Medulla oblongata (tissue), 1 donor: Measurements from ENCODE around the gene FRMD4A.
"Not testable (repeated sequence)": the region's sequence is repeated elsewhere in the genome, so short reads cannot be mapped to it uniquely, and the experiment has no call there.

ENCODE experiments used
- DNase-seq: peaks from one replicate; pipeline ENCODE4 v3.0.0-alpha.2; 2015; ENCODE audit errors: extremely low spot score

Gene FRMD4A

GRCh38 chr10:13721486-13721885, 609.2 kb downstream of the FRMD4A start:
- DNase-seq, result no peak

GRCh38 chr10:13720699-13721098, 610.0 kb downstream of the FRMD4A start:
- DNase-seq, result no peak

GRCh38 chr10:13719425-13719824, 611.3 kb downstream of the FRMD4A start:
- DNase-seq, result no peak

GRCh38 chr10:13718820-13719219, 611.9 kb downstream of the FRMD4A start:
- DNase-seq, result no peak

- peak; percentile 55 for DNase-seq
Observed at GRCh38 chr10:13717936-13718772, 612.6 kb downstream of the FRMD4A start.

- no peak for DNase-seq
Observed at GRCh38 chr10:13717571-13717935, 613.2 kb downstream of the FRMD4A start.

GRCh38 chr10:13716081-13717071, 614.3 kb downstream of the FRMD4A start:
- DNase-seq, result peak; percentile 58

GRCh38 chr10:13715596-13715995, 615.1 kb downstream of the FRMD4A start:
- not testable (repeated sequence) for DNase-seq

GRCh38 chr10:13715100-13715499, 615.6 kb downstream of the FRMD4A start:
- DNase-seq, result no peak

- DNase-seq, result peak; percentile 72
Observed at GRCh38 chr10:13712837-13713581, 617.7 kb downstream of the FRMD4A start.

GRCh38 chr10:13712476-13712836, 618.3 kb downstream of the FRMD4A start:
- DNase-seq, result peak; percentile 19

- no peak for DNase-seq
Observed at GRCh38 chr10:13711291-13711690, 619.4 kb downstream of the FRMD4A start.

- no peak for DNase-seq
Observed at GRCh38 chr10:13709931-13710650, 620.6 kb downstream of the FRMD4A start.

GRCh38 chr10:13708256-13708990, 622.3 kb downstream of the FRMD4A start:
- DNase-seq, result no peak

- DNase-seq, result peak; percentile 59
Observed at GRCh38 chr10:13707156-13707881, 623.4 kb downstream of the FRMD4A start.

- DNase-seq, result no peak
Observed at GRCh38 chr10:13706604-13707003, 624.1 kb downstream of the FRMD4A start.

- no peak for DNase-seq
Observed at GRCh38 chr10:13706175-13706574, 624.5 kb downstream of the FRMD4A start.

GRCh38 chr10:13705526-13706174, 625.1 kb downstream of the FRMD4A start:
- no peak for DNase-seq

GRCh38 chr10:13704964-13705363, 625.8 kb downstream of the FRMD4A start:
- peak; percentile 33 for DNase-seq
